Measurements from ENCODE around the gene TSHZ1.

The TSHZ1 gene

GRCh38 chr18:75252136-75252535 lies 41.5 kb downstream of the TSHZ1 start:
- TF ChIP-seq CTCF (IDR thresholded peaks at IDR 0.05; ENCODE audit: insufficient read depth, low read length, missing control alignments): no peak
- no peak overlapping the region for H3K4me3 ChIP-seq (ENCODE audit: low read depth, low read length)
- ChIA-PET POLR2A (interaction anchor here (0.6 kb wide), 1 partner anchor 1206 kb away, joined by 3 read pairs; no protein-coding TSS in a partner anchor), CTCF (no interaction called here)
- DNase-seq (ENCODE audit: low read depth, low spot score): no peak

- CTCF ChIA-PET: no interaction called here
- TF ChIP-seq CTCF (IDR thresholded peaks at IDR 0.05; ENCODE audit: insufficient read depth, low read length, missing control alignments): no peak
- DNase-seq (ENCODE audit: low read depth, low spot score): no peak
- no peak overlapping the region for H3K4me3 ChIP-seq (ENCODE audit: low read depth, low read length)
- POLR2A ChIA-PET: no interaction called here
Measured at GRCh38 chr18:75253043-75253442, 42.4 kb downstream of the TSHZ1 start.

GRCh38 chr18:75253784-75254183 lies 43.2 kb downstream of the TSHZ1 start:
- CTCF ChIA-PET: no interaction called here
- DNase-seq (ENCODE audit: low read depth, low spot score): no peak
- H3K4me3 ChIP-seq (ENCODE audit: low read depth, low read length): no peak overlapping the region
- POLR2A ChIA-PET: no interaction called here
- TF ChIP-seq CTCF (IDR thresholded peaks at IDR 0.05; ENCODE audit: insufficient read depth, low read length, missing control alignments): no peak

- no peak for DNase-seq (ENCODE audit: low read depth, low spot score)
- no peak overlapping the region for H3K4me3 ChIP-seq (ENCODE audit: low read depth, low read length)
- POLR2A ChIA-PET: interaction anchor here (0.8 kb wide), 1 partner anchor 9 kb away, joined by 3 read pairs; no protein-coding TSS in a partner anchor
- CTCF ChIA-PET: interaction anchor here (1.5 to 2.7 kb wide), 2 partner anchors 21 to 224 kb away, joined by 5 to 7 read pairs; no protein-coding TSS in a partner anchor
- no peak for TF ChIP-seq CTCF (IDR thresholded peaks at IDR 0.05; ENCODE audit: insufficient read depth, low read length, missing control alignments)
Measured at GRCh38 chr18:75255094-75255493, 44.5 kb downstream of the TSHZ1 start.

- no peak for DNase-seq (ENCODE audit: low read depth, low spot score)
- H3K4me3 ChIP-seq (ENCODE audit: low read depth, low read length): no peak overlapping the region
- POLR2A ChIA-PET: no interaction called here
- CTCF ChIA-PET: interaction anchor here (1.5 to 2.7 kb wide), 2 partner anchors 23 to 223 kb away, joined by 5 to 7 read pairs; no protein-coding TSS in a partner anchor
- TF ChIP-seq CTCF (IDR thresholded peaks at IDR 0.05; ENCODE audit: insufficient read depth, low read length, missing control alignments): no peak
Measured at GRCh38 chr18:75256376-75256775, 45.8 kb downstream of the TSHZ1 start.

- TF ChIP-seq CTCF (IDR thresholded peaks at IDR 0.05; ENCODE audit: insufficient read depth, low read length, missing control alignments): no peak
- POLR2A ChIA-PET: no interaction called here
- no peak overlapping the region for H3K4me3 ChIP-seq (ENCODE audit: low read depth, low read length)
- CTCF ChIA-PET: interaction anchor here (2.7 kb wide), 1 partner anchor 221 kb away, joined by 7 read pairs; no protein-coding TSS in a partner anchor
- no peak for DNase-seq (ENCODE audit: low read depth, low spot score)
Measured at GRCh38 chr18:75257605-75258004, 47.0 kb downstream of the TSHZ1 start.
